Prostate gland (tissue), 2 donors: ENCODE measurements around the gene CHCHD6.

Experiments
- POLR2A ChIP-seq: fragments of 450-650 bp; IDR thresholded peaks from one replicate; pipeline ENCODE4 v1.6.1; 2016; ENCODE audit warnings: antibody characterized with exemption, mild to moderate bottlenecking
- TF ChIP-seq, protein P1 (sequence below), 4 experiments: fragments of 200-600 bp in 2 of 4; fragments of 450-650 bp in 2 of 4; sonication (generic) in 2 of 4; IDR thresholded peaks; 1 replicate in 3 of 4; 2 replicates in 1 of 4; pipeline ENCODE4 v1.5.1; 2016 to 2019; ENCODE audit warnings: antibody characterized with exemption in 4 of 4, mild to moderate bottlenecking in 2 of 4, moderate library complexity in 2 of 4

DNA sequence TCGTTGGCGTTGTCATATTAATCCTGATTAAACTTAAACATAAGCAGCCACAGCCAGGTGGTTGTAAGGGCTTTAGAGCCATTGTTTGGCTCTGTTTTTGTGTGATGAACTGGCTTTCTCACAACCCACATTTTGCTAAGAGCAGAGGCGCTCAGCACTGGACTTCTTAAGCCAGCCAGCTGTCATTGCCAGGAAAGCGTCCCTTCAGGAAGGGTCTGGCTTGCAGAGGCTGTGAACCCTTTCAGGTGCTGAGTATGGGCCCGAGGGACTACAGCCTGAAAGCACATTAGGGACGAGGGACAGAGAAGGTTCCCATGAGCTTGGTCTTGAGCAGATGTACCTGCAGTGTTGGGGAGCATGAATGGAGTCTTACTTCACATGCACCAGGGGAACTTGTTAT, 112.3 kb downstream of the CHCHD6 start:
- TF ChIP-seq, protein P1, sequence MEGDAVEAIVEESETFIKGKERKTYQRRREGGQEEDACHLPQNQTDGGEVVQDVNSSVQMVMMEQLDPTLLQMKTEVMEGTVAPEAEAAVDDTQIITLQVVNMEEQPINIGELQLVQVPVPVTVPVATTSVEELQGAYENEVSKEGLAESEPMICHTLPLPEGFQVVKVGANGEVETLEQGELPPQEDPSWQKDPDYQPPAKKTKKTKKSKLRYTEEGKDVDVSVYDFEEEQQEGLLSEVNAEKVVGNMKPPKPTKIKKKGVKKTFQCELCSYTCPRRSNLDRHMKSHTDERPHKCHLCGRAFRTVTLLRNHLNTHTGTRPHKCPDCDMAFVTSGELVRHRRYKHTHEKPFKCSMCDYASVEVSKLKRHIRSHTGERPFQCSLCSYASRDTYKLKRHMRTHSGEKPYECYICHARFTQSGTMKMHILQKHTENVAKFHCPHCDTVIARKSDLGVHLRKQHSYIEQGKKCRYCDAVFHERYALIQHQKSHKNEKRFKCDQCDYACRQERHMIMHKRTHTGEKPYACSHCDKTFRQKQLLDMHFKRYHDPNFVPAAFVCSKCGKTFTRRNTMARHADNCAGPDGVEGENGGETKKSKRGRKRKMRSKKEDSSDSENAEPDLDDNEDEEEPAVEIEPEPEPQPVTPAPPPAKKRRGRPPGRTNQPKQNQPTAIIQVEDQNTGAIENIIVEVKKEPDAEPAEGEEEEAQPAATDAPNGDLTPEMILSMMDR (IDR thresholded peaks at IDR 0.05) = no peak
- no peak for TF ChIP-seq POLR2A
